Fibroblast of gingiva (primary cell): ENCODE measurements around the gene ZNF74.
"Not testable (repeated sequence)": the region's sequence is repeated elsewhere in the genome, so short reads cannot be mapped to it uniquely, and the experiment has no call there.

Experiments used
- DNase-seq: peaks from one replicate; pipeline ENCODE4 v3.0.0-alpha.2; 2011; ENCODE audit warnings: low read depth

The ZNF74 gene

DNA sequence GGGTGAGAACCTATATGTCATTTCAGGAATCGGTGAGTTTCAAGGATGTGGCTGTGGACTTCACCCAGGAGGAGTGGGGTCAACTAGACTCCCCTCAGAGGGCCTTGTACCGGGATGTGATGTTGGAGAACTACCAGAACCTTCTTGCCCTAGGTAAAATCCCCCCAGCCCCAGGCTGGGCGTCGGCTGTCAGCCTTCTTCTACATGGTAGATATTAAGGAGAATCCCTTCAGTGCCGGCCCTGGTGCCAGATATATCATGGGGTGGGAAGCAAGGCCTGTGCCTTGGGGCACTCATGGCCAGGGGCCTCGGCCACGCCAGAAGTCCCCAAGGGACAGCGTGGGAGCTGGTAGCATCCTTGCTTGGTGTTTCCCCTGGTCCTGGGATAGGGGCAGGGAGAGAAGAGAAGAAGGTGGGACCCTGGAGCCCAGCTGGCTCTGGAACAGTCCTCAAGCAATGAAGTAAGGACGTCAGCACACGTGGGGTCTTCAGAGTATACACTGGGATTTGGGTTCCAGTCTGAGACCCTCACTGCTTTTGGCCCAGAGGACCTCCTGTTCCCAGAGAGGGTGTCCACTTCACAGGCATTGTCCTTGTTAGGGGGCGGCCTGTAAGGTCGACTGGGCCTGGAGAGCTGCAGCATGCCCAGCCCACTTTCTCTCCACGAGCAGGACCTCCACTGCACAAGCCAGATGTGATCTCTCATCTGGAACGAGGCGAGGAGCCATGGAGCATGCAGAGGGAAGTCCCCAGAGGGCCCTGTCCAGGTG, 6.8 kb downstream of the ZNF74 start:
- DNase-seq, result no peak

DNA sequence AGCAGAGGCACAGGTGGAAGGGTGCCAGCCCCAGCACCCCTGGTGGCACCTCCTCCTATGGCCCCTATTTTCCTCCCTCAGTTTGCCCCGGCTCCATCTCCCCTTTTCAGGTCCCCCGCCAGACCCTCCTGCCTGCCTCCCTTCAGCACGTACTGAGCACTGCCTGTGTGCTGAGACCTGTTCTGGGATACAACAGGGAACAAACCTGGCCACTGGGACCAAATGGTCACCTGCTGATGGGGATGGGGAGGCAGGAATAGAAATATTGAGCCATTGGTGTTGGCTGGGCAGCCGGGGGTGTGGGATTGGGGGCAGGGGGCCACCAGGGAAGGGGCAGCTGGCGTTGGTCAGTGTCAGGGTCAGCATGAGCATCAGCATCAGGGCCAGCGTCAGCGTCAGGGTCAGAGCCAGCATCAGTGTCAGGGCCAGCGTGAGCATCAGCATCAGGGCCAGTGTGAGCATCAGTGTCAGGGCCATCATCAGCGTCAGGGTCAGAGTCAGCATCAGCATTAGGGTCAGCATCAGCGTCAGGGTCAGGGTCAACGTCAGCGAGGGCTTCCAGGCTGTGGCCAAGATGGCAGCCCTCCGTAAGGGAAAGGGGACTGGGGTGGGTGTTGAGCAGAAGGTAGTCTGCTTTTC, 7.5 kb downstream of the ZNF74 start:
- DNase-seq, result no peak

DNA sequence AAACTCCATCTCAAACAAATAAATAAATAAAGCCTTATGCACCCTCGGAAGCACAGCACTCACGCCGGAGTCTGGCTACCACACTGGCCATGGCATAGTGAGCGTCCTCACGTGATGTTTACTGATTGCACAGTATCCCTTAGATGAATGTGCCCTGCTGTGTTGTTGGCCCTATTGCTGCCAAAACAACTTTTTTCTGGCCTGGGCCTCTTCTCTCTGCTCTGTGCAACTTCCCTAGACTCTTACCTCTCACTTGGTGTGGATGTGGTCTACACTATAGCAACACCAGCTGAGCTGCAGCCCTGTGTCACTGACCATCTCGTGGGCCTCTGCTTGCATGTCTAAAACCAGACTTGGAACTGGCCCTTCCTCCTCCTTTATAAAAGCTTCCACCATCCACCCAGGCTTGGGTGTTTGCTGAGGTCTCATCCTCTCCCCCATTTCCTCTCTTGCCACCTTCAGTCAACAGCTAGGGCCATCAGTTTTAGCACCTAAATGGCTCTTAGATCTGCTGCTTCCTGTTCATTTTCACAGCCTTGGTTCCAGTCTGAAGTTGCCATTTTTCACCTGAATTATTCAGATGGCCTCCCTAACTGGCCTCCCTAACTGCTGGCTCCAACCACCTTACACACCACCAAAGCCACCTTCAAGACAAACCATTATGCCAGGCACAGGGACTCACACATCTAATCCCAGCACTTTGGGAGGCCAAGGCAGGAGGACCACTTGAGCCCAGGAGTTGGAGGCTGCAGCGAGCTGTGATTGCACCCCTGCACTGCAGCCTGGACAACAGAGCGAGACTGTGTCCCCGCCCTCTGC, 9.2 kb downstream of the ZNF74 start:
- no peak for DNase-seq

DNA sequence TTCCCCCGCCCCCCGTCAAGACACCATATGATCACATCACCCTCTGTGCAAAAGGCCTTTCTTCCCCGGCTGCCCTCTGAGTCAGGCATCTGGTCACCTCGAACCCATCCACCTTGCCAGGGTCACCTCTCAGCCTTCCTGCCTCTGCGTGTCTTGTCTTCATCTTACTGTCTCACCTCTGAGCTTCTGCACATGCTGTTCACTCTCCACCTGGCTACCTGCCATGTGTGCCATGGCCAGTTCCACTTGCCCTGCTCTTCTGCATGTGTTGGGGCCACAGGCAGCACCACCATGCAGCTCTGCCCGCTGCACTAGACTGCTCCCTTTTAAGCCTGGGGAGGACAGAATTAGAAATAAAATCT, 9.8 kb downstream of the ZNF74 start:
- DNase-seq, result no peak

DNA sequence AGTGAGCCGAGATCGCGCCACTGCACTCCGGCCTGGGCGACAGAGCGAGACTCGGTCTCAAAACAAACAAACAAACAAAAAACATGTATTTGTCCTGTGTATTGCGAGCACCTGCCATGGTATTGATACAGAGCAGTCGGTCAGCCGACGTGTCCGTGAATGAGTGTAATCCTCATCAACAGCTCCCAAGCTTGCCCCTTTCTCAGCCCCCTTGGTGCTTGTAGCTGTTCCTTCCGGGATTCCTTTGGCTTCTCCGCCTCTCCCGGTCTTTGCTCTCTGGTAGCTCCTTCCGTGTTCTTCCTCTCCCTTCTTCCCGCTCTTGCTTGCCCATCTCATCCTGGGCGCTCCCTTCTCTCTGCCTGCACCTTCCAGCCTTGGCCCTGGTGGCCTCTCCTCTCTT, 10.9 kb downstream of the ZNF74 start:
- DNase-seq, result no peak

DNA sequence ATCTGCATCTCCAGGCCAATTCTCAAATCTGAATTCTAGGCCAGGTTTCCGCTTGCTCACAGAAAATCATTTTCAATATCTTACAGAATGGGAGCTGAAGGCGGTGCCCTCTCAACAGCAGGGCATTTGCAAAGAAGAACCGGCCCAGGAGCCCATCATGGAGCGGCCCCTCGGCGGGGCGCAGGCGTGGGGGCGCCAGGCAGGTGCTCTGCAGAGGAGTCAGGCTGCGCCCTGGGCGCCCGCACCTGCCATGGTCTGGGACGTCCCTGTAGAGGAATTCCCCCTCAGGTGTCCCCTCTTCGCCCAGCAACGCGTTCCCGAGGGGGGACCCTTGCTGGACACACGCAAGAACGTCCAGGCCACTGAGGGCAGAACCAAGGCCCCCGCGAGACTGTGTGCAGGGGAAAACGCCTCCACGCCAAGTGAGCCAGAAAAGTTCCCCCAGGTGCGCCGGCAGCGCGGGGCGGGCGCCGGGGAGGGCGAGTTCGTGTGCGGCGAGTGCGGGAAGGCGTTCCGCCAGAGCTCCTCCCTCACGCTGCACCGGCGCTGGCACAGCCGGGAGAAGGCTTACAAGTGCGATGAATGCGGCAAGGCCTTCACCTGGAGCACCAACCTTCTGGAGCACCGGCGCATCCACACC, 11.5 kb downstream of the ZNF74 start:
- no peak for DNase-seq

DNA sequence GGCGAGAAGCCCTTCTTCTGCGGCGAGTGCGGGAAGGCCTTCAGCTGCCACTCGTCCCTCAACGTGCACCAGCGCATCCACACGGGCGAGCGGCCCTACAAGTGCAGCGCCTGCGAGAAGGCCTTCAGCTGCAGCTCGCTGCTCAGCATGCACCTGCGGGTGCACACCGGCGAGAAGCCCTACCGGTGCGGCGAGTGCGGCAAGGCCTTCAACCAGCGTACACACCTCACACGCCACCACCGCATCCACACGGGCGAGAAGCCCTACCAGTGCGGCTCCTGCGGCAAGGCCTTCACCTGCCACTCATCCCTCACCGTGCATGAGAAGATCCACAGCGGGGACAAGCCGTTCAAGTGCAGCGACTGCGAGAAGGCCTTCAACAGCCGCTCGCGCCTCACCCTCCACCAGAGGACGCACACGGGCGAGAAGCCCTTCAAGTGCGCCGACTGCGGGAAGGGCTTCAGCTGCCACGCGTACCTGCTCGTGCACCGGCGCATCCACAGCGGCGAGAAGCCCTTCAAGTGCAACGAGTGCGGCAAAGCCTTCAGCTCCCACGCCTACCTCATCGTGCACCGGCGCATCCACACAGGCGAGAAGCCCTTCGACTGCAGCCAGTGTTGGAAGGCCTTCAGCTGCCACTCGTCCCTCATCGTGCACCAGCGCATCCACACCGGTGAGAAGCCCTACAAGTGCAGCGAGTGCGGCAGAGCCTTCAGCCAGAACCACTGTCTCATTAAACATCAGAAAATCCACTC, 12.2 kb downstream of the ZNF74 start:
- DNase-seq, result no peak

DNA sequence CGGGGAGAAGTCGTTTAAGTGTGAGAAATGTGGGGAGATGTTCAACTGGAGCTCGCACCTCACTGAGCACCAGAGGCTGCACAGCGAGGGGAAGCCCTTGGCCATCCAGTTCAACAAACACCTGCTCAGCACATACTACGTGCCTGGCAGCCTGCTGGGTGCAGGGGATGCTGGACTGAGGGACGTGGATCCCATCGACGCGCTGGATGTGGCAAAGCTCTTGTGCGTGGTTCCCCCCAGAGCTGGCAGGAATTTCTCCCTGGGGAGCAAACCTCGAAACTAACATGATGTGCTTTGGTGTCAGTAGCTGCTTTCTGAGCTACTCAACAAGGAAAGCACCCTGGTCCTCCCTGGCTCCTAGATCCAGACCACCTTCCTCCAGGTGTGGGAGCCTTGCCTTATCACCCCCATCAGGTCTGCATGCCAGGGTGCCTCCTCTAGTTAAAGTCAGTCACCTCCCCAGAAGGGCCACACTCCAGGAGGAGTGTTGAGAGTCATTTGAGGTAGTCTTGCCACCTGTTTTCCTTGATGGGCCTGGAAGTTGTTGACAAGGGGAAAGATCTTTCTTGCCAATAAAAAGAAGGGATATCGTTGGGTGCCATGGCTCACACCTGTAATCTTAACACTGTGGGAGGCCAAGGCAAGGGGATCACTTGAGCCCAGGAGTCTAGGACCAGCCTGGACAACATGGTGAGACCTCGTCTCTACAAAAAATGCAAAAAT, 12.9 kb downstream of the ZNF74 start:
- DNase-seq, result no peak

DNA sequence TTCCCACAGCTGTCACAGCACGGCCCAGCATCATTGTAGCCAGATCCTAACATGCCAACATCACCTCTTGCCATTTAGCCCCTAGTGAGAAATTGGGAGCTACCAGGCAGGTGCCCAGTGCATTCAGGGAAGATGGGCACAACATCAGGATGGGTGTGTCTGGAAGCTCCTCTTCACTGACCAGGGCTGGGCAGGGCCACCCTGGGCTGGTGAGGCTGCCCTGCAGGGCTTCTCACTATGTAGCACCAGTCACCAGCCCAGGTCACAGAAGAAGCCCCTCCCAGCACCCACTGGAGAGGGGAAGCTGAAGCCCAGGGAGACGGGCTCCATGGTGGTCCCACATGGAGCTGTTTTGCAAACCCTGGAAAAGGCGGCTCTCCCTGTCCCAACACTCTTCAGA, 13.9 kb downstream of the ZNF74 start:
- DNase-seq, result no peak

DNA sequence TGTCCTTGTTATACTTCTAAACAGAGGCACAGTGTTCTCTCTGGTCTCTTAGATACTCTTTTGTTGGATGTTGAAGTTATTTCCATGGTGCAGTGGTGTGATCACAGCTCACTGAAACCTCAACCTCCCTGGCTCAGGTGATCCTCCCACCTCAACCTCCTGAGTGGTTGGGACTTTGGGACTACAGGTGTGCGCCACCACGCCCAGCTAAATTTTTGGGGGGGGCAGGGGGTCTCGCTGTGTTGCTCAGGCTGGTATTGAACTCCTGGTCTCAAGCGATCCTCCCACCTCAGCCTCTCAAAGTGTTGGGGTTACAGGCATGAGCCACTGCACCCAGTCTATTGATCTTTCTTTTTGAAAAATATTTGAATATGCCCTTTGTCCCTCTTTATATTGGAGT, 14.9 kb downstream of the ZNF74 start:
- no peak for DNase-seq

DNA sequence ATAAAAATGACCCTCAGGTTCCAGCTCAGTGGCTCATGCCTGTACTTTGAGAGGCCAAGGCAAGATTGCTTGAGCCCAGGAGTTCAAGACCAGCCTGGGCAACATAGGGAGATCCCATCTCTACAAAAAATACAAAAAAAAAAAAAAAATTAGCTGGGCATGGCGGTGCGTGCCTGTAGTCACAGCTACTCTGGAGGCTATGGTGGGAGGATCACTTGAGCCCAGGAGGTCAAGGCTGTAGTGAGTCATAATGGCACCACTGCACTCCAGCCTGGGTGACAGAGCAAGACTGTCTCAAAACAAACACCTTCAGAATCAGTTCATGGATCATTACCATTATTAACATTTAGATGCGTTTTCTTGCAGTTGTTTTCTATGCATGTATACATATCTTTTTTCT, 15.4 kb downstream of the ZNF74 start:
- not testable (repeated sequence) for DNase-seq

DNA sequence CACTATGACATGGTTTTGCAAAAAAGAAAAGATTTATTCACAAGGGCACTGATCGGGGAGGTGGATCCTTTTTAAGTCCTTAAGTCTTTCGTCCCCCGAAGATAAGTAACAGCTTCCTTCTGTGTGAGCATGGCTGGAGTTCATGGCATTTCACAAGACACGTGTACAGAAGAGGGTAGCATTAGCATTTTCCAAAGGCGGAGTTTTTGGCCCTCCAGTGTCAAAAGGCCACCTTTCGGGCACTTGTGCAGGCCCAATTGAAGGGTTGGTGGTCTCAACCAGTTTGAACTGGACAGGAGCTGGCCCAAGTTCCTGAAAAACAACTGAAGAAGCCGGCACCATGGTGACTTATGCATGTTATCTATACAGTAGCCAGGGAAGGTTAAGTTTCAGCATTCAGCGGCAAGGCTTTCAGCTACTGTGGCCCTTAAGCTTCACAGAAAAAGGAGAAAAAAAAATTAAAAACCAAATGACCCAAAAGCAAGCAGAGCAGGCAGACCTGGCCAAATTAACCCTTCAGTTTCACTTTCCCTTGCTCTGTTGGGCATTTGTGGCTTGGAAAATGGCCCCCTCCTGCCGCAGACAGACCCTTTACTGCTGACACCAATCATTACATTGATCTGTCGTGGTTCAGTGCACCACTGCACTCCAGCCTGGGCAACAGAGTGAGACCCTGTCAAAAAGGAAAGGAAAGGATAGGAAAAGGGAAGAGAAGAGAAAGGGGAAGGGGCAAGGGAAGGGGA, 18.7 kb downstream of the ZNF74 start:
- DNase-seq, result no peak

DNA sequence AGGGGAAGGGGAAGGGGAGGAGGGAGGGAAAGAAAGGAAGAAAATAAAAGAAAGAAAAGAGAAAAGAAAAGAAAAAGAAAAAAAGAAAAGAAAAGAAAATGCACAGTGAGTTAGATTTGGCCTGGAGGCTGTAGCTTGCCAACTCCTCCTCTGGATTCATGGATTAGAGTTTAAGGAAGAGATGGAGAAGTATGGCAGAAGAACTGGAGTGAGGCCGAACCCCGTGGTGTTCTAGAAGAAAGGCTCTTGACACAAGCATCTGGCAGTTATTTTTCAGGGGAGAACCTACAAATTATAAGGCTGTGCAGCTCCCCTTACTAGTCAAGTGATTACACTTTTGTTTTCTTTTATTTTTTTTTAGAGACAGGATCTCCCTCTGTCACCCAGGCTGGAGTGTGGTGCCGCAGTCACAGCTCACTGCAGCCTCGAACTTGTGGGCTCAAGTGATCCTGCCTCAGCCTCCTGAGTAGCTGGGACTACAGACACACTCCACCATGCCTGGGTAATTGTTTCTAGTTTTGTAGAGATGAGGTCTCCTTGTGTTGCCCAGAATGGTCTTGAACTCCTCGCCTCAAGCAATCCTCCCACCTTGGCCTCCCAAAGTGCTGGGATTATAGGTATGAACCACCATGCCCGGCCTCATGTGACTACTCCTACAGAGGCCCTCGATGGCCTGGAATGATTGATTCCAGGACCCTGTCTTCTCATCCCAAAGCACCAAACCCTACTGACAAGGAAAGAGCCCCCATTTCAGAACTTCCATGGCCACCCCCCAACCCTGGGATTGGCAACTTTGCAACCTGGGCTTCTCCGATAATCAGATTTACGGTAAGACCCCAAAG, 19.5 kb downstream of the ZNF74 start:
- DNase-seq, result no peak

DNA sequence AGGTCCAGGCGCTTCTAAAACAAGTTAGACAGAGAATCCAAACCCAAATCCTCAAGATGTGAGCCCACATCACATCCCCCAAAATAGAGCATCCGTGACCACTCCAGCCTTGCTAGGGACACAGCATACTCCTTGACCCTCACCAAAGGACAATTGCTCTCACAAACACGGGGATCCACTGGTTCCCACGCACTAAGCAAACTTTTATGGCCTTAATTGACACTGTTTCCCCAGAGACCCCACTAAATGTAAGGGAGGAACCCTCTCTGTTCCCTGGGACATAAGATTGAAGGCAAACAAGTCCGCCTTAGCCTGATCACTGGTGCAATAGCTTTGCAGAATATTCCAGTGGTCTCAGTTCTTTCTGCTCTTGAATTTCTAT, 20.1 kb downstream of the ZNF74 start:
- DNase-seq, result no peak

DNA sequence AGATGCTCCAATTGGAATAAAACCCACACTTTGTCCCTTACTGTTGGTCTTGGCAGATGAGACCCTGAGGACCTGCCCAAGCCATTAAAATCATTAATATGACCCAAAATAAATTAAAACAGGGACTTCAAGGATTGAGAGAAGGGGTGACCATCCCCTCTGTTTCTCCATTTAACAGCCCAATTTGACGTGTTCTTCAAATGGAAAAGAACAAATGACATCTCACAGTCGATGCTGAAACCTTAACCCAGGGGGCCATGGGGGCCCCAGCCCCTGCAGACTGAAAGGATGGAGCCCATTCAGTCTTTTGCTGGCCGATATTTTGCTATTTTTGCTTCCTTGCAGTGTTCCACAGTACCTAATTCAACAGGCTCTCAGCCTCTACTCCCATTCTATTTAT, 20.5 kb downstream of the ZNF74 start:
- no peak for DNase-seq

DNA sequence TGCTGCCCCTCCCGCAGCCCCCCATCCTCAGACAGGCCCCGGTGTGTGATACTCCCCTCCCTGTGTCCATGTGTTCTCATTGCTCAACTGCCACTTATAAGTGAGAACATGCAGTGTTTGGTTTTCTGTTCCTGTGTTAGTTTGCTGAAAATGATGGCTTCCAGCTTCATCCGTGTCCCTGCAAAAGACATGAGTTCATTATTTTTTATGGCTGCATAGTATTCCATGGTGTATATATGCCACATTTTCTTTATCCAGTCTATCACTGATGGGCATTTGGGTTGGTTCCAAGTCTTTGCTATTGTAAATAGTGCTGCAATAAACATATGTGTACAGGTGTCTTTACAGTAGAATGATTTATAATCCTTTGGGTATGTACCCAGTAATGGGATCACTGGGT, 21.3 kb downstream of the ZNF74 start:
- DNase-seq, result not testable (repeated sequence)

DNA sequence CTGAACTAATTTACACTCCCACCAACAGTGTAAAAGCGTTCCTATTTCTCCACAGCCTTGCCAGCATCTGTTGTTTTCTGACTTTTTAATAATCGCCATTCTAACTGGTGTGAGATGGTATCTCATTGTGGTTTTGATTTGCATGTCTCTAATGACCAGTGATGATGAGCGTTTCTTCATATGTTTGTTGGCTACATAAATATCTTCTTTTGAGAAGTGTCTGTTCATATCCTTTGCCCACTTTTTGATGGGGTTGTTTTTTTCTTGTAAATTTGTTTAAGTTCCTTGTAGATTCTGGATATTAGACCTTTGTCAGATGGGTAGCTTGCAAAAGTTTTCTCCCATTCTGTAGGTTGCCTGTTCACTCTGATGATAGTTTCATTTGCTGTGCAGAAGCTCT, 21.7 kb downstream of the ZNF74 start:
- not testable (repeated sequence) for DNase-seq

DNA sequence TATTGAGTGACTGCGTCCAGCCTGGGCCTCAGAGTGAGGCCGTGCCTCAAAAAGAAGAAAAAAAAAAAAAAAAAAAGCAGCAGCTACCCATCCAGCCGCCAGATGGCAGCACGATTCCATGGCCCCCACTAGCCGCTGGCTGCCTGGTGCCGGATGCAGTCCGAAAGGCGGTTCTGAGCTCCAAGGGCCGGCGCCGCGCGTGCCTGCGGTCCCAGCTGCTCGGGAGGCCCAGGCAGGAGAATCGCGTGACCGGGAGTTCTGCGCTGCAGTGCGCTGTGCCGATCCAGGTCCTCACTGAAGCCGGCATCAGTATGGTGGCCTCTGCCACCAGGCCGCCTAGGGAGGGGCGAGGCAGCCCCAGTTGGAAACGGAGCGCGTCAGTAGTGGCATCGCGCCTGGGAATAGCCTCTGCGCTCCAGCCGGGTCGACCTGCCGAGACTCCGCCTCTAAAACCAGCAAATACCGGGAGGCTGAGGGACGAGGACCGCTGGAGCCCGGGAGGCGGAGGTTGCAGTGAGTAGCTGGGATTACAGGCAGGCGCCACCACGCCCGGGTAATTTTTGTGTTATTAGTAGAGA, 24.3 kb downstream of the ZNF74 start:
- peak; percentile 82 for DNase-seq

DNA sequence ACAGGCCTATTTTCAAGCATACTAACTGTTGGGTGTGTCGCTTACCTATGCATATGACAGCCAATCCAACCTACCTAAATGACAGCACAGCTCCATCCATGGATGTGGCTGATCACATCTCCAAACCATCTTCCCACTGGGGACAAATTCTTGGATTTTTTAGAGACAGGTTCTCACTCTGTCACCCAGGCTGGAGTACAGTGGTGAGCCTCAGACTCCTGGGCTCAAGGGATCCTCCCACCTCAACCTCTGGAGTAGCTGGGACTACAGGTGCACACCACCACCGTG, 25.7 kb downstream of the ZNF74 start:
- no peak for DNase-seq
